ENCODE results near the gene CTDSP2. TPM values are rescaled to one million over a fixed set of nuclear protein-coding genes. Genes with fewer than 3 reads are reported as not detected.

The CTDSP2 gene
- polyA plus RNA-seq, 3 donors, result 247 to 261 (median 259) TPM

Other genes starting within 250 kb of the CTDSP2 start
- gene DTX3, start 241.9 kb downstream of the CTDSP2 start, polyA plus RNA-seq (ENCODE audit: insufficient read length in 3 of 3), result 10 to 100 TPM; 61.2 to 67.0 (median 63.0) TPM
- 10 to 100 TPM; 24.9 to 33.9 (median 33.4) TPM for gene ARHGEF25, start 235.3 kb downstream of the CTDSP2 start, polyA plus RNA-seq (ENCODE audit: insufficient read length in 3 of 3)
- 1 to 10 TPM in 1 of 3 donors, under 1 TPM in 2; 0.87 to 1.1 (median 0.94) TPM for gene B4GALNT1, start 213.5 kb downstream of the CTDSP2 start, polyA plus RNA-seq (ENCODE audit: insufficient read length in 3 of 3)
- 100 to 1,000 TPM; 197 to 226 (median 220) TPM for gene OS9, start 152.6 kb downstream of the CTDSP2 start, polyA plus RNA-seq (ENCODE audit: insufficient read length in 3 of 3)
- 1 to 10 TPM in 2 of 3 donors, under 1 TPM in 1; 0.93 to 1.9 (median 1.5) TPM for gene AGAP2, start 108.0 kb downstream of the CTDSP2 start, polyA plus RNA-seq (ENCODE audit: insufficient read length in 3 of 3)
- 10 to 100 TPM; 81.2 to 99.3 (median 93.6) TPM for gene TSPAN31, start 101.7 kb downstream of the CTDSP2 start, polyA plus RNA-seq (ENCODE audit: insufficient read length in 3 of 3)
- 100 to 1,000 TPM; 244 to 266 (median 256) TPM for gene CDK4, start 94.4 kb downstream of the CTDSP2 start, polyA plus RNA-seq (ENCODE audit: insufficient read length in 3 of 3)
- 10 to 100 TPM; 17.7 to 24.1 (median 23.4) TPM for gene MARCHF9, start 91.6 kb downstream of the CTDSP2 start, polyA plus RNA-seq (ENCODE audit: insufficient read length in 3 of 3)
- gene CYP27B1, start 79.7 kb downstream of the CTDSP2 start, polyA plus RNA-seq (ENCODE audit: insufficient read length in 3 of 3), result 1 to 10 TPM in 2 of 3 donors, under 1 TPM in 1; 0.80 to 2.4 (median 1.6) TPM
- gene METTL1, start 74.6 kb downstream of the CTDSP2 start, polyA plus RNA-seq (ENCODE audit: insufficient read length in 3 of 3), result 10 to 100 TPM; 28.0 to 35.8 (median 31.3) TPM
- 10 to 100 TPM in 2 of 3 donors, 1 to 10 TPM in 1; 9.3 to 13.7 (median 13.4) TPM for gene EEF1AKMT3, start 74.1 kb downstream of the CTDSP2 start, polyA plus RNA-seq (ENCODE audit: insufficient read length in 3 of 3)
- 10 to 100 TPM; 38.7 to 46.9 (median 45.0) TPM for gene TSFM, start 63.9 kb downstream of the CTDSP2 start, polyA plus RNA-seq (ENCODE audit: insufficient read length in 3 of 3)
- 10 to 100 TPM in 2 of 3 donors, 1 to 10 TPM in 1; 8.6 to 20.7 (median 19.9) TPM for gene AVIL, start 28.0 kb downstream of the CTDSP2 start, polyA plus RNA-seq (ENCODE audit: insufficient read length in 3 of 3)
- gene ATP23, start 94.8 kb upstream of the CTDSP2 start, polyA plus RNA-seq (ENCODE audit: insufficient read length in 3 of 3), result 10 to 100 TPM; 11.6 to 12.6 (median 12.3) TPM

Data from renal pelvis (tissue), 3 donors.